A204.1 (cell line): ENCODE data around the gene KRT86.

Experiments used
- FAIRE-seq: peaks from 2 replicates; lab custom pipeline; 2012; peaks lifted over from hg19 to GRCh38; lab: Jason Lieb, UNC

KRT86 gene

GRCh38 chr12:52316701-52317100 lies 42.3 kb downstream of the KRT86 start:
- no peak for FAIRE-seq

DNA sequence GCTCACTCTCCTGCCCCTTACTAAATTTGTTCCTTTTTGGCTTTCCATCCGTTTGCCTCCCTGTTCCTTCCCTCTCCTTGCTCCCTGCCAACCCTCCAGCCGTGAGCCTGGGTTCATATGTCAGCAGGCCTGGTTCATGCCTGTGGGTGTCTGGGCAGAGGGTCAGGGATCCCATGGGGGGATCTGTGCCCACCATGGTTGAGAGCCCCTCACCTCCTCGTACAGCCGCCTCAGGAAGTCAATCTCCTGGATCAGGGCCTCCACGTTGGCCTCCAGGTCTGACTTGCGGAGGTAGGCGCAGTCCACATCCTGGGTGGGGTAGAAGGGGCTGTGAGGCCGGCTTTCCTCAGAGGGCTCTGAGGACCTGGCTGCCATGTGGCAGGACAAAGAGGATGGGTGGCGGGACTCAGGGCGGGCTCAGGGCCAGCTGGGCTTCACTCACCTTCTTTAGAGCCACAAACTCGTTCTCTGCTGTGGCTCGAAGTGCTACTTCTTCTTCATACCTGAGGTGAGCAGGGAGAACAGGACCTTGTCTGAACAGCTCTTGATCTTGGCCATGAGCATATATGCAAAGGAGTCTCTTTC lies 43.1 kb downstream of the KRT86 start:
- no peak for FAIRE-seq

GRCh38 chr12:52318241-52318990 lies 44.0 kb downstream of the KRT86 start:
- FAIRE-seq: no peak

DNA sequence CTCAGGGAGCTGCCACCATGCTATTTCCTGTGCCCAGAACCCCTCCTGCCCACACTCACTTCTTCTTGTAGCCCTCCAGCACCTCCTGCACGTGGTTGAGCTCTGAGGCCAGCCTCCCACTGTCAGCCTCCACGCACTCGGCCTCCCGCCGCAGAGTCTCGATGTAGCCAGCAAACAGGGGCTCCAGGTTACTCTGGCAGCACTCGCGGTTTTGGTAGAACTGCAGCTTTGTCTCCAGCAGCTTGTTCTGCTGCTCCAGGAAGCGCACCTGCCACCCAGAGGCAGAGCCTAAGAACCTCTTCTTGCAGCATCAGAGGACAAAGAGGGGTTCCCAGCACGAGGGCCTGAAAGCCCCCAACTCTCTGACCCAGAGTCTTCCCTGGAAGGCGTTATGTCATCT lies 44.7 kb downstream of the KRT86 start:
- FAIRE-seq: no peak

GRCh38 chr12:52320784-52321400 lies 46.4 kb downstream of the KRT86 start, which contains the start of gene KRT83:
KRT83 (minus strand) TSS chr12:52321398; CDS start chr12:52321335, 63 bp downstream.
- FAIRE-seq: no peak

DNA sequence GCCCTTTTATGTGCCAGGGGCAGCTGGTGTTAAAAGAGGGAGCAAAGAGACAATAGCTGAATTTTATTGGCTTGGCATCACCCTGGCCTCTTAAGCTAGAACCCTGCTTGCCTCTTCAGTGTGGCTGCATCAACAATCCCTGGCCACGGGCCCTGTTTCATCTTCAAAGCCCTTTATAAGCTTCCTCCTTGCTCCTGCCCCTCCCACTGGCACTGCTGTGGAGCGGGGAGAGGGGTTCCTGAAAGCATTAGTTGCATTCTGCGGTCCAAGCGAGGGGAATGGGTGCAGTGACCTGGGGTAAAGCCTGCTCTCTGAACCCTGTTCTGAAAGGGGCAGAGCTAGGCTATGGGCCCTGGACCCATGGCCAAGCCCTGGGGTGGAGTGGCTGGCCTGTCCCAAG lies 47.0 kb downstream of the KRT86 start:
- FAIRE-seq: no peak

GRCh38 chr12:52322069-52322468 lies 47.6 kb downstream of the KRT86 start:
- FAIRE-seq: no peak

DNA sequence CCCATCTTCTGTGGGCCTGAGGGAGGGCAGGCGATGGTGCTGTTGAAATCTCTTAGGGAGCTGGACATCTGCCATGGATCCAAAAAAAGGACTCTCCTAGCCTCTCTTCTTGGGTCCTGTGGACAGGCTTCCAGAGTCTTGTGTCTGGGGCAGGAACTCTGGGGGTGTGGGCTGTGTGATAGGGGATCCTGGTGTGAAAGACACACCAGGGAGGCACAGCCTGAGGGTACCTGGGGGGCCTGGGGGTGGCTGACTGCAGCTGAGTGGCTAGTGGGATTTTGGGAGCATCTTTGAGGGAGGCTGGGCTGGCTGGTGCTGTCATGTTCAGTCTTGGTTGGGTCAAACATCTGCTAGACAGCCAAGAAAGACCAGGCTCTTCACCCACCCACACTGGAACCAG lies 48.6 kb downstream of the KRT86 start:
- no peak for FAIRE-seq

- no peak for FAIRE-seq
Observed at GRCh38 chr12:52323416-52324152, 49.1 kb downstream of the KRT86 start.

DNA sequence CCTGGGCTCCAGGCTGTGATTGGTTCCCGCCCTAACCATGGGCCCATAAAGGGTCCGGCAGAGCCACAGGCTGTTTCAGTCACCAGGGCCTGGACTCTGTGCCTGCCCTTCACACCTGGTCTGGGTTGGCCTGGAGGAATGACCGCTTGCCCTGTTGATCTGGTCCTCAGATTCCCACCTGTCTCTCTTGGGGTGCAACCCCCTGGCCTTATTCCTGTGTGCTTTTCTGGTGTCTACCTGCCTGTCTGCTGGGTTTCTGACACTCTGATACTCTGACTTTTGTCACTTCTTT lies 49.7 kb downstream of the KRT86 start:
- no peak for FAIRE-seq

- FAIRE-seq: peak; percentile 37
Observed at GRCh38 chr12:52327052-52327829, 52.8 kb downstream of the KRT86 start.

DNA sequence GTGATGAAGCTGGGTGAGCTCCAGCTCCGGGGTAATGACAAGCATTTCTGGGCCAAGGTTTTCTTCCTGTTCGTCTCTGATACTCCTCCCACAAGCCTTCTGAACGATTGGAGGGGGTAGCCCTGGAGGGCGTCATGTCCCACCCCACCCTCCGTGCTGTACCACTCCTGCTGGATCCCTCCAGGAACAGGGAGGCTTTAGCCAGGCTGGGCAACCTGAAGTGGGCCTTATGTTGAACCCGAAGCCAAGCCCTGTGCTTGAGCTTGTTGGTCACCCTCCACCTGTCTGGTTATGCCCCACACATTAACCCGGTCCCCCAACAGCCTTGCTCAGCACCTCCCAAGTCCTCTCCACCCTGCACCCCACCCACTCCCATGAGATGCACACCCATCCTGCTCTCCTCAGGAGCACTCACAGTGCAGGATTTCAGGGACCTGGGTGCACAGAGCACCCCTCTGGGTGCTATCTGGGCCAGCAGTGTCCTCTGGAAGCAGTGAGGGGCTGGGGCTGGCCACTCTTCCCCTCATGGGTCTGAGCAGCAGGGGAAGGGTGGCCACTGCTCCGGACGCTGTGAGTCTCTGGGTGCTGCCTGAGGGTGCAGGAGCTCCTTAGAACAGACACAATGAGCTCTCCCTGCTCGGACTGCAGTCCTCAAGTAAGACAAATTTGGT lies 53.5 kb downstream of the KRT86 start:
- FAIRE-seq: no peak

- no peak for FAIRE-seq
Observed at GRCh38 chr12:52331039-52331438, 56.6 kb downstream of the KRT86 start.

DNA sequence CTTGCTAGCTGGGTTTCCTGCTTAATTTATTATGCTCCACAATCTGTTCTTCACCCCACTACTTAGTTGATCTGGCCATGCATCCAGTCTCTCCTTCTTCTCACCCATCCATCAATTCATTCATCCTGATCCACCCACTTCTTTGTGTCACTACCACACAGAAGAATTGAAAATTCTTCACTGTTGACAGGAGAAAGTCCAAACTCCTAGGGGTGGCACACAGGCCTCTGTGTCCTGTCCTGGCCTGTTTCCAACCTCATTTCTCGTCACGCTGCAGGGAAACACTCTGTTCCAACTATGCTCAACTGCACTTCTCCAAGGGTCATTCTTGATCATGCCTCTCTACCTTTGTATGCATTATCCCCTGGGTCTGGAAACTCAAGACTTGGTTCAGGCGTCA lies 57.4 kb downstream of the KRT86 start:
- no peak for FAIRE-seq

DNA sequence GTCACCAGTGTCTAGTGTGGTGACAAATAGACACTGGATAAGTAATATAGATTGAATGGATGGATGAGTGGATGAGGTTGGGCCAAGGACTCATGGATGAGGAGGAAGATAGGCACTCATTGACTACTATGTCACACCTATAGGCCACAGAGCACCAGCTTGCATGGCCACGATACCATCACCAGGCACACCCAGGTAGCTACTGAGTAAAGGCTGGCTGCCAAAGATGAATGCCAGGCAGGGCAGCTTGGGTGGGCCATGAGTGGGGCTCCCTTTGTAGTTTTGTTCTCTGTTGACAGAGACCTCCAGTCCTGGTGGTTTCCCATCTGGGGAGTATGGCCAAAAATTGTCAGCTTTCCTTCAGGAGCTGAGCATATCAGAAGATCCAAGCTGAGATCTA lies 57.9 kb downstream of the KRT86 start:
- FAIRE-seq: no peak

- no peak for FAIRE-seq
Observed at GRCh38 chr12:52333321-52333720, 58.9 kb downstream of the KRT86 start.

DNA sequence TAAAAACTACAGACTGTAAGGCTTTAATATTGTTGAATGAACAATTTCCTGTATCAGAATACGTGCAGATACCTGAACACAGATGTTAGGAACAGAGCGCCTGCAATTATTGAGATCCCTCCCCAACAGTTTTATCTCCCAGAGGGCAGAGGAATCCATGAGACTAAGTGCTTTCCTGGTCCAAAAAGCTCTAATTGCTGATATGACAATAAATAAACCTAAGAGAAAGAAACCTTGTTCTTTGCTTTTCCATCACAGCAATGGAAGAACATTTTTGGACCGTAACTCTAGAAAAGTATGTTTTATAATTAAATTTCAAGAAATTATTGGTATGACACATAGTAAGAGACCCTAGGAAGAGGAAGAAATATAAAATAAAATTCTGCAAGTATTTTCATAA lies 59.7 kb downstream of the KRT86 start:
- FAIRE-seq: no peak

- no peak for FAIRE-seq
Observed at GRCh38 chr12:52335598-52336262, 61.3 kb downstream of the KRT86 start.

DNA sequence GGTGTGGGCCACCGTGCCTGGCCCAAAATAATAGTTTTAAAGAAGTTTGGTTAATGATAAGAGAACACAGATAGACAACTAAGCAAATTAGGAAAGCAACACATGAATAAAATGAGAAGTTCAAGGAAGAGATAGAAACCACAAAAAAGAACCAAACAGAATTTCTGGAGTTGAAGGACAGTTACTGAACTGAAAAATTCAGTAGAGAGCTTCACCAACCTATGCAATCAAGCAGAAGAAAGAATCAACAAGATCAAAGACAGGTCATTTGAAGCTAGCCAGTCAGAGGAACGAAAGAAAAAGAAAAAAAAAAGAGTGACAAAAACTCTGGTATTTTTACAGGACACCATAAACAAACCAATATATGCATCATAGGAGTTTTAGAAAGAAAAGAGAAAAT lies 62.2 kb downstream of the KRT86 start:
- no peak for FAIRE-seq

DNA sequence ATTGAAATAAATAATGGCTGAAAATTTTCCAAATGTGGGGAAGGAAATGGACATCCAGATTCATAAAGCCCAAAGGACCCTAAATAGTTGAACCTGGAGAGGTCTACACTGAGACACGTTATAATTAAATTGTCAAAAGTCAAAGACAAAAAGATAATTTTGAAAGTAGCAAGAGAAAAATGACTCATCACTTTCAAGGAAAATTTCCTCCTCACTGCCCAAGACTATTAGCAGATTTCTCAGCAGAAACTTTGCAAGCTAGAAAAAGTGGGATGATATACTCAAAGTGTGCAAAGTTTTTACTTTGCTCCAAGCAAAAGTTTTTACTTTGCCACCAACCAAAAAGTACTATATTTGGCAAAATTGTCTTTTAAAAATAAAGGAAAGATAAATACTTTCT lies 62.6 kb downstream of the KRT86 start:
- FAIRE-seq: no peak

GRCh38 chr12:52338241-52338960 lies 64.0 kb downstream of the KRT86 start:
- no peak for FAIRE-seq
